A673 (cell line): ENCODE results near the gene SPDYE2B.
"Not testable (repeated sequence)": the region's sequence is repeated elsewhere in the genome, so short reads cannot be mapped to it uniquely, and the experiment has no call there.

ENCODE experiments used
- EZH2 ChIP-seq: fragments of 200-600 bp; sonication (generic); IDR thresholded peaks from 2 replicates; pipeline ENCODE4 v1.6.1; 2017; ENCODE audit warnings: borderline replicate concordance, low read depth, mild to moderate bottlenecking, mixed read lengths, antibody characterized with exemption, low read length; ENCODE audit not compliant: poor library complexity, severe bottlenecking
- TF ChIP-seq, protein P1 (sequence below): fragments of 300-800, 200-600 bp; sonication (generic); conservative IDR thresholded peaks from 2 replicates; pipeline ENCODE4 v1.5.1; 2017; ENCODE audit warnings: low read depth, mild to moderate bottlenecking, antibody characterized with exemption, low read length, moderate library complexity, mixed read lengths

DNA sequence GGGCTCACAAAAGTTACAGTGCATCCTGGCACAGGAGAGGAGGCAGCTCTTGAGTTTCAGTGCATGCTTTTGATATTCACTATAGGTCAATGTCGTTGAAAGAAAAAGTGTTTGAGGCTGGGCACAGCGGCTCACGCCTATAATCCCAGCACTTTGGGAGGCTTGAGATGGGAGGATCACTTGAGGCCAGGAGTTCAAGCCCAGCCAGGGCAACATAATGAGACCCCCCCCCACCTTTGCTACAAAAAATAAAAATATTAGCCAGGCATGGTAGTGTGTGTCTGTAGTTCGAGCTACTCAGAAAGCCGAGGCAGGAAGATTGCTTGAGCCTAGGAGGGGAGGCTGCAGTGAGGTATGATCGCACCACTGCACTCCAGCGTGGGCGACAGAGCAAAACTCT lies 32.0 kb upstream of the SPDYE2B start:
- TF ChIP-seq, protein P1, sequence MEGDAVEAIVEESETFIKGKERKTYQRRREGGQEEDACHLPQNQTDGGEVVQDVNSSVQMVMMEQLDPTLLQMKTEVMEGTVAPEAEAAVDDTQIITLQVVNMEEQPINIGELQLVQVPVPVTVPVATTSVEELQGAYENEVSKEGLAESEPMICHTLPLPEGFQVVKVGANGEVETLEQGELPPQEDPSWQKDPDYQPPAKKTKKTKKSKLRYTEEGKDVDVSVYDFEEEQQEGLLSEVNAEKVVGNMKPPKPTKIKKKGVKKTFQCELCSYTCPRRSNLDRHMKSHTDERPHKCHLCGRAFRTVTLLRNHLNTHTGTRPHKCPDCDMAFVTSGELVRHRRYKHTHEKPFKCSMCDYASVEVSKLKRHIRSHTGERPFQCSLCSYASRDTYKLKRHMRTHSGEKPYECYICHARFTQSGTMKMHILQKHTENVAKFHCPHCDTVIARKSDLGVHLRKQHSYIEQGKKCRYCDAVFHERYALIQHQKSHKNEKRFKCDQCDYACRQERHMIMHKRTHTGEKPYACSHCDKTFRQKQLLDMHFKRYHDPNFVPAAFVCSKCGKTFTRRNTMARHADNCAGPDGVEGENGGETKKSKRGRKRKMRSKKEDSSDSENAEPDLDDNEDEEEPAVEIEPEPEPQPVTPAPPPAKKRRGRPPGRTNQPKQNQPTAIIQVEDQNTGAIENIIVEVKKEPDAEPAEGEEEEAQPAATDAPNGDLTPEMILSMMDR, result not testable (repeated sequence)
- not testable (repeated sequence) for TF ChIP-seq EZH2
